ENCODE measurements around the gene RPRD1B. TPM values are rescaled to one million over a fixed set of nuclear protein-coding genes. Genes with fewer than 3 reads are reported as not detected.

The RPRD1B gene
- polyA plus RNA-seq, 2 of the 4 experiments (the other 2 are of a cell fraction): 16.4 to 28.4 TPM

DNA sequence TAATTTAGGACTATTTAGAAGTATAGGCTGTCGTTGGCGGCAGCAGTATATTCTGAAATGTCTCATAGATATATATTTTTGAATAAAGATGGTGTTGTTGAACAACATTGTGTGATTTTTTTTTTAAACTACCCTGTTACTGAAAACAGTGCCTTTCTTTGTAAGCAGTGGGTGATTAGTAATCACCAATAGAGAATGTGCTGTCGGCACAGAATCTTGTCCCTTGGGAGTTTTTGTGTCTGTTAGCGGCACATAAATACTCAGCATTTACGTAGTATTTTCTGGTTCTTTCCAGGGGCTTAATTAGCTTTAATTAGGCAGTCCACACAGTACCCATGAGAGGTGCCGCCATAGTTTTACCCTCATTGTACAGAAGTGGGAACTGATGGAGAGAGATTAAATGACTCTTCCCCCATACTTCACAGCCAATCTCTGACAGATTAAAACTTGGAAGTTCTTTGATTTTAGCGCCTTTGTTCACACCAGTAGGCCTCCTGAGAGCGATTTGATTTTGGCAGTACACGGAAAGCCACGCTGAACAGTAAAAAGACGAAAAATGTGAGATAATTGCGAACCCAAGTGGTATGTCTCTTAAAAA lies 58.8 kb downstream of the RPRD1B start (continued):
- TF ChIP-seq, protein P1, sequence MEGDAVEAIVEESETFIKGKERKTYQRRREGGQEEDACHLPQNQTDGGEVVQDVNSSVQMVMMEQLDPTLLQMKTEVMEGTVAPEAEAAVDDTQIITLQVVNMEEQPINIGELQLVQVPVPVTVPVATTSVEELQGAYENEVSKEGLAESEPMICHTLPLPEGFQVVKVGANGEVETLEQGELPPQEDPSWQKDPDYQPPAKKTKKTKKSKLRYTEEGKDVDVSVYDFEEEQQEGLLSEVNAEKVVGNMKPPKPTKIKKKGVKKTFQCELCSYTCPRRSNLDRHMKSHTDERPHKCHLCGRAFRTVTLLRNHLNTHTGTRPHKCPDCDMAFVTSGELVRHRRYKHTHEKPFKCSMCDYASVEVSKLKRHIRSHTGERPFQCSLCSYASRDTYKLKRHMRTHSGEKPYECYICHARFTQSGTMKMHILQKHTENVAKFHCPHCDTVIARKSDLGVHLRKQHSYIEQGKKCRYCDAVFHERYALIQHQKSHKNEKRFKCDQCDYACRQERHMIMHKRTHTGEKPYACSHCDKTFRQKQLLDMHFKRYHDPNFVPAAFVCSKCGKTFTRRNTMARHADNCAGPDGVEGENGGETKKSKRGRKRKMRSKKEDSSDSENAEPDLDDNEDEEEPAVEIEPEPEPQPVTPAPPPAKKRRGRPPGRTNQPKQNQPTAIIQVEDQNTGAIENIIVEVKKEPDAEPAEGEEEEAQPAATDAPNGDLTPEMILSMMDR (IDR thresholded peaks at IDR 0.05): no peak
- no peak for TF ChIP-seq CBX2 (IDR thresholded peaks at IDR 0.05; ENCODE audit: borderline replicate concordance, low read depth)
- TF ChIP-seq ZC3H11A (IDR thresholded peaks at IDR 0.05): no peak
- no peak for TF ChIP-seq MAZ (IDR thresholded peaks at IDR 0.05; ENCODE audit: borderline replicate concordance, low read depth, low read length)
- no peak for TF ChIP-seq NPAS2 (CRISPR knock-in tag; IDR thresholded peaks at IDR 0.05; ENCODE audit: borderline replicate concordance)
- no peak for TF ChIP-seq RCOR1 (IDR thresholded peaks at IDR 0.05; ENCODE audit: low read depth, low read length)
- TF ChIP-seq HEYL (CRISPR knock-in tag; IDR thresholded peaks at IDR 0.05): no peak
- TF ChIP-seq ZNF302 (CRISPR knock-in tag; IDR thresholded peaks at IDR 0.05): no peak
- TF ChIP-seq RAD21 (conservative IDR thresholded peaks at IDR 0.05 in 1 of 2, IDR thresholded peaks at IDR 0.05 in 1 of 2): no peak

- POLR2A ChIA-PET: no interaction called here
- no peak overlapping the region for H3K4me3 ChIP-seq
- no peak overlapping the region for H3K4me2 ChIP-seq
- H3K9me3 ChIP-seq: no peaks in the 10 kb centered on the region
- FAIRE-seq: no peak
- DNase-seq (ENCODE audit: low read depth in 1 of 2, low spot score in 1 of 2): no peak
- no peak for ATAC-seq
- peak overlapping the region in 1 of 2 experiments; percentile 85; a peak in 2 of 6 replicates for H3K27ac ChIP-seq
- H3K4me1 ChIP-seq: peaks cover 20% of the 10 kb centered on the region
- CTCF ChIA-PET: interaction anchor here (1.0 to 4.0 kb wide), 8 partner anchors 10 to 129 kb away, joined by 3 to 23 read pairs (median 5); no protein-coding TSS in a partner anchor
- no peak for TF ChIP-seq HOXA7 (CRISPR knock-in tag; IDR thresholded peaks at IDR 0.05)
- TF ChIP-seq FOSL2 (IDR thresholded peaks at IDR 0.05): no peak
- no peak for TF ChIP-seq FOSL2 (CRISPR knock-in tag; IDR thresholded peaks at IDR 0.05)
- TF ChIP-seq POLR2A (IDR thresholded peaks at IDR 0.05; ENCODE audit: low read length): no peak
- no peak for TF ChIP-seq CHD4 (IDR thresholded peaks at IDR 0.05; ENCODE audit: borderline replicate concordance)
- no peak for TF ChIP-seq RNF2 (IDR thresholded peaks at IDR 0.05; ENCODE audit: borderline replicate concordance, low read depth)
- no peak for TF ChIP-seq RAD21 (conservative IDR thresholded peaks at IDR 0.05 in 1 of 2, IDR thresholded peaks at IDR 0.05 in 1 of 2)
- no peak for TF ChIP-seq ELK1 (IDR thresholded peaks at IDR 0.05; ENCODE audit: low read depth, low read length)
- TF ChIP-seq TP53 (CRISPR knock-in tag; IDR thresholded peaks at IDR 0.05): no peak
- no peak for TF ChIP-seq HEYL (CRISPR knock-in tag; IDR thresholded peaks at IDR 0.05)
- TF ChIP-seq POLR2AphosphoS2 (conservative IDR thresholded peaks at IDR 0.05; ENCODE audit: low read length): no peak
- no peak for TF ChIP-seq BHLHE40 (IDR thresholded peaks at IDR 0.05; ENCODE audit: low read depth, low read length)
- TF ChIP-seq HDAC2 (IDR thresholded peaks at IDR 0.05): no peak
- TF ChIP-seq GATA3 (IDR thresholded peaks at IDR 0.05; ENCODE audit: borderline replicate concordance): no peak
- TF ChIP-seq EHMT2 (IDR thresholded peaks at IDR 0.05; ENCODE audit: low read depth): no peak
Measured at GRCh38 chr20:38092915-38093314, 59.4 kb downstream of the RPRD1B start.

GRCh38 chr20:38093641-38094077 lies 60.1 kb downstream of the RPRD1B start:
- FAIRE-seq (no peak), DNase-seq (ENCODE audit: low read depth in 1 of 2, low spot score in 1 of 2) (no peak), ATAC-seq (no peak)
- Histone ChIP-seq H3K4me1 (peaks cover 20% of the 10 kb centered on the region), H3K4me3 (no peak overlapping the region), H3K9me3 (no peaks in the 10 kb centered on the region), H3K4me2 (peak overlapping the region; percentile 41; the same call in 2 of the 3 replicates), H3K27ac (peak overlapping the region; percentile 68 to 85; a peak in 5 of 6 replicates)
- WGBS (ENCODE audit: missing lambda C conversion rate): 91% methylated on average over 8 of the region's 8 CpGs
- ChIA-PET CTCF (interaction anchor here (1.0 to 4.0 kb wide), 8 partner anchors 17 to 529 kb away, joined by 3 to 23 read pairs (median 4); no protein-coding TSS in a partner anchor), POLR2A (no interaction called here)
- no peak for TF ChIP-seq FOSL2 (IDR thresholded peaks at IDR 0.05)
- TF ChIP-seq FOSL2 (CRISPR knock-in tag; IDR thresholded peaks at IDR 0.05): no peak
- no peak for TF ChIP-seq BCL3 (IDR thresholded peaks at IDR 0.05)
- TF ChIP-seq ATOH8 (CRISPR knock-in tag; IDR thresholded peaks at IDR 0.05; ENCODE audit: low read depth): no peak
- no peak for TF ChIP-seq BHLHE40 (IDR thresholded peaks at IDR 0.05; ENCODE audit: low read depth, low read length)
- TF ChIP-seq REST (IDR thresholded peaks at IDR 0.05): no peak
- TF ChIP-seq, protein P2, sequence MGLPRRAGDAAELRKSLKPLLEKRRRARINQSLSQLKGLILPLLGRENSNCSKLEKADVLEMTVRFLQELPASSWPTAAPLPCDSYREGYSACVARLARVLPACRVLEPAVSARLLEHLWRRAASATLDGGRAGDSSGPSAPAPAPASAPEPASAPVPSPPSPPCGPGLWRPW (IDR thresholded peaks at IDR 0.05): no peak
- no peak for TF ChIP-seq RNF2 (IDR thresholded peaks at IDR 0.05; ENCODE audit: borderline replicate concordance, low read depth)

Data from A549 (cell line).